Endothelial cell of umbilical vein (primary cell): Measurements from ENCODE around the gene OR1S2. TPM values are rescaled to one million over a fixed set of nuclear protein-coding genes. Genes with fewer than 3 reads are reported as not detected.

Source experiments
- BruUV-seq: library from RNA; stranded (reverse); fragments of 400-500 nt; replicated peaks from 2 replicates; lab custom pipeline; 2021; lab: Mats Ljungman, UMichigan
- CTCF ChIA-PET: fragments of 300-600, 350-600 bp; sonication (Branson Sonifier 250); formaldehyde crosslinking; loops from one replicate; lab custom pipeline; 2021; ENCODE audit warnings: antibody characterized with exemption, inconsistent platforms; lab: Charles Lee
- POLR2A ChIA-PET: fragments of 300-600, 350-600 bp; sonication (Branson Sonifier 250); formaldehyde crosslinking; loops from one replicate; lab custom pipeline; 2021; ENCODE audit warnings: antibody characterized with exemption, inconsistent platforms; lab: Charles Lee
- DNase-seq: peaks from one replicate; pipeline ENCODE4 v3.0.0-alpha.2; 2011; ENCODE audit warnings: low read depth, low spot score
- FAIRE-seq: peaks from 2 replicates; lab custom pipeline; 2011; peaks lifted over from hg19 to GRCh38; lab: Jason Lieb, UNC
- H2AFZ ChIP-seq: 2 replicates; pipeline ENCODE4 v1.6.0; 2012; ENCODE audit warnings: low read depth, low read length, control low read depth, inconsistent platforms
- H3K27ac ChIP-seq: 2 replicates; pipeline ENCODE4 v1.5.1; 2011; ENCODE audit warnings: low read depth, mild to moderate bottlenecking, control low read depth, low read length, moderate library complexity; ENCODE audit not compliant: insufficient read depth
- H3K27me3 ChIP-seq, 2 experiments: 2 replicates each; pipeline versions ENCODE4 v1.6.0 to v1.6.1; 2011; ENCODE audit warnings: low read length in 2 of 2, mixed read lengths in 1 of 2; ENCODE audit not compliant: control insufficient read depth in 2 of 2, insufficient read depth in 2 of 2
- H3K36me3 ChIP-seq, 2 experiments: 2 replicates in 1 of 2; 3 replicates in 1 of 2; pipeline ENCODE4 v1.5.1; 2011; ENCODE audit warnings: low read length in 2 of 2, mild to moderate bottlenecking in 1 of 2, moderate library complexity in 1 of 2; ENCODE audit not compliant: control insufficient read depth in 2 of 2, insufficient read depth in 2 of 2; ENCODE audit errors: extremely low read depth in 1 of 2
- H3K4me1 ChIP-seq: 3 replicates; pipeline ENCODE4 v1.5.1; 2011; ENCODE audit warnings: mild to moderate bottlenecking, low read length; ENCODE audit not compliant: control insufficient read depth, insufficient read depth; ENCODE audit errors: extremely low read depth
- H3K4me2 ChIP-seq: 2 replicates; pipeline ENCODE4 v1.6.1; 2011; ENCODE audit warnings: low read length, control low read depth, mixed read lengths; ENCODE audit not compliant: insufficient read depth
- H3K4me3 ChIP-seq, 3 experiments: fragments of 200-600 bp in 1 of 3; sonication (generic), shearing (Covaris generic) in 1 of 3; replicated peaks in 1 of 3; 2 replicates each; pipeline ENCODE4 v1.5.1; 2011 to 2016; ENCODE audit warnings: control low read depth in 3 of 3, low read length in 3 of 3, mild to moderate bottlenecking in 2 of 3, inconsistent platforms in 1 of 3, low read depth in 1 of 3, moderate library complexity in 1 of 3; ENCODE audit not compliant: insufficient read depth in 1 of 3
- H3K79me2 ChIP-seq: 2 replicates; pipeline ENCODE4 v1.6.0; 2012; ENCODE audit warnings: low read length, inconsistent platforms; ENCODE audit not compliant: control insufficient read depth, insufficient read depth
- H3K9ac ChIP-seq: replicated peaks from 2 replicates; pipeline ENCODE3; 2011; ENCODE audit warnings: low read length, control low read depth; ENCODE audit not compliant: insufficient read depth; ENCODE audit errors: extremely low read depth
- H3K9me1 ChIP-seq: replicated peaks from 3 replicates; pipeline ENCODE4 v1.6.0; 2011; ENCODE audit warnings: mild to moderate bottlenecking, low read length; ENCODE audit not compliant: control insufficient read depth, insufficient read depth; ENCODE audit errors: extremely low read depth
- H3K9me3 ChIP-seq: replicated peaks from 2 replicates; pipeline ENCODE4 v1.5.1; 2012; ENCODE audit warnings: low read length, inconsistent platforms; ENCODE audit not compliant: control insufficient read depth, insufficient read depth
- H4K20me1 ChIP-seq: replicated peaks from 2 replicates; pipeline ENCODE3; 2011; ENCODE audit warnings: mild to moderate bottlenecking, low read length; ENCODE audit not compliant: control insufficient read depth, insufficient read depth; ENCODE audit errors: extremely low read depth
- EZH2 ChIP-seq: IDR thresholded peaks from 2 replicates; pipeline ENCODE4 v1.6.1; 2012; ENCODE audit warnings: borderline replicate concordance, low read depth, mild to moderate bottlenecking, moderate library complexity, low read length, inconsistent platforms; ENCODE audit not compliant: severe bottlenecking
- FOS ChIP-seq: IDR thresholded peaks from 2 replicates; pipeline ENCODE4 v1.6.1; 2011; ENCODE audit warnings: mild to moderate bottlenecking, low read length, moderate library complexity, borderline replicate concordance; ENCODE audit not compliant: insufficient read depth
- GATA2 ChIP-seq: IDR thresholded peaks from 2 replicates; pipeline ENCODE4 v1.7.0; 2011; ENCODE audit warnings: low read depth, mild to moderate bottlenecking, moderate library complexity, mixed read lengths, low read length; ENCODE audit not compliant: insufficient read length, insufficient read depth
- JUN ChIP-seq: IDR thresholded peaks from 2 replicates; pipeline ENCODE4 v1.6.1; 2011; ENCODE audit warnings: borderline replicate concordance, low read depth; ENCODE audit not compliant: insufficient read length, insufficient read depth
- MYC ChIP-seq: IDR thresholded peaks from one replicate; pipeline ENCODE4 v1.6.1; 2011; ENCODE audit warnings: mild to moderate bottlenecking, low read depth, low read length
- POLR2A ChIP-seq: IDR thresholded peaks from 2 replicates; pipeline ENCODE4 v1.6.1; 2012; ENCODE audit warnings: low read depth, mild to moderate bottlenecking, control low read depth, low read length
- POLR2AphosphoS5 ChIP-seq: IDR thresholded peaks from 2 replicates; pipeline ENCODE4 v1.6.1; 2012; ENCODE audit warnings: low read depth, mild to moderate bottlenecking, control low read depth, low read length, moderate library complexity; ENCODE audit not compliant: insufficient read depth
- dilution Hi-C: fragments of 300-500 bp; cut with MboI; formaldehyde crosslinking; loops from one replicate; pipeline ENCODE4 v1.15.0; 2019; ENCODE audit warnings: low sequenced_read_pairs; ENCODE audit not compliant: extremely low pct_ligation_motif_present
- intact Hi-C: fragments of 100-400 bp; cut with micrococcal nuclease; formaldehyde crosslinking; loops from one replicate; pipeline ENCODE4 v1.10.0; 2022
- polyA plus RNA-seq, 4 experiments: library from polyadenylated mRNA; depleted of rRNA in 3 of 4; stranded (reverse) in 3 of 4; unstranded in 1 of 4; fragments of >200 nt; gene quantifications; 2 replicates each; pipeline versions ENCODE4 v1.2.1 to v1.2.3, GENCODE V29; 2011 to 2012; ENCODE audit warnings: missing spikeins in 1 of 4
- total RNA-seq: library from RNA; stranded (reverse); gene quantifications from 2 replicates; pipeline ENCODE4 v1.2.3, GENCODE V29; 2021
- TF ChIP-seq, protein P1 (sequence below), 2 donors: IDR thresholded peaks; 1 replicate in 1 of 2; 2 replicates in 1 of 2; pipeline ENCODE4 v1.5.1; 2011; ENCODE audit warnings: low read length in 2 of 2, mild to moderate bottlenecking in 2 of 2, moderate library complexity in 2 of 2, control low read depth in 1 of 2, inconsistent platforms in 1 of 2, low read depth in 1 of 2; ENCODE audit not compliant: insufficient read depth in 1 of 2; ENCODE audit errors: extremely low read depth in 1 of 2
- TF ChIP-seq, protein P2 (sequence below): IDR thresholded peaks from 2 replicates; pipeline ENCODE4 v1.6.1; 2011; ENCODE audit not compliant: insufficient read depth, insufficient read length

OR1S2 gene
- total and polyA plus RNA-seq, 2 donors (not counting 3 experiments of a cell fraction or from before 2014, with no cell fraction given) = not detected

DNA sequence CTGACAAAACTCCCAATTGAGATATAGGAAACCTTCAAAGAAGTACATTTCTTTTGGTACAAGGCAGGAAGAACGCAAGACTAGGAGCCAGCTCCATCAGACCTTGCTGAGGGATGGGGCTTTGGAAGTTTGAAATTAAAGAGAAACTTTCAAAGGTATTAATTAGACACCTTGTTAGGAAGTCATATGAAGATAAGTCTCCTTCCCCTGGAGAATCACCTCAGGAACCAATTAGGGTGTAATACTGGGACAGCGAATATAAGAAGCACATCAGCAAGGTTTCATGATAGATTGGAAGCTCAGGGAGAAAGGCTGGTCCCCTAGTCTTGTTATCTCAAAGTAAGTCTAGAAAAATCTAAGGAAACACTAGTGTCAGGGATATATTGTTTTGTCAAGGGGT lies 15.2 kb downstream of the OR1S2 start, which contains the start of gene OR9Q2:
Gene OR9Q2 (plus strand): TSS at position 301 of the 400 bp plus-strand sequence. CDS start 1,421 bp downstream, outside the sequence.
- no peak for FAIRE-seq

More for the DNA sequence above, 15.2 kb downstream of the OR1S2 start, which contains the start of gene OR9Q2:
- H3K9me1 ChIP-seq = no peaks in the 10 kb centered on the region
- no peak within 1 kb of the TSS for H3K27ac ChIP-seq
- H3K4me2 ChIP-seq = no peak within 1 kb of the TSS
- H3K4me1 ChIP-seq = no peaks in the 10 kb centered on the region
- H3K9ac ChIP-seq = no peak within 1 kb of the TSS
- TF ChIP-seq EZH2 (no peak), FOS (no peak), POLR2A (no peak), JUN (no peak), POLR2AphosphoS5 (no peak), MYC (no peak), GATA2 (no peak)
- TF ChIP-seq, protein P1, sequence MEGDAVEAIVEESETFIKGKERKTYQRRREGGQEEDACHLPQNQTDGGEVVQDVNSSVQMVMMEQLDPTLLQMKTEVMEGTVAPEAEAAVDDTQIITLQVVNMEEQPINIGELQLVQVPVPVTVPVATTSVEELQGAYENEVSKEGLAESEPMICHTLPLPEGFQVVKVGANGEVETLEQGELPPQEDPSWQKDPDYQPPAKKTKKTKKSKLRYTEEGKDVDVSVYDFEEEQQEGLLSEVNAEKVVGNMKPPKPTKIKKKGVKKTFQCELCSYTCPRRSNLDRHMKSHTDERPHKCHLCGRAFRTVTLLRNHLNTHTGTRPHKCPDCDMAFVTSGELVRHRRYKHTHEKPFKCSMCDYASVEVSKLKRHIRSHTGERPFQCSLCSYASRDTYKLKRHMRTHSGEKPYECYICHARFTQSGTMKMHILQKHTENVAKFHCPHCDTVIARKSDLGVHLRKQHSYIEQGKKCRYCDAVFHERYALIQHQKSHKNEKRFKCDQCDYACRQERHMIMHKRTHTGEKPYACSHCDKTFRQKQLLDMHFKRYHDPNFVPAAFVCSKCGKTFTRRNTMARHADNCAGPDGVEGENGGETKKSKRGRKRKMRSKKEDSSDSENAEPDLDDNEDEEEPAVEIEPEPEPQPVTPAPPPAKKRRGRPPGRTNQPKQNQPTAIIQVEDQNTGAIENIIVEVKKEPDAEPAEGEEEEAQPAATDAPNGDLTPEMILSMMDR (IDR thresholded peaks at IDR 0.05; ENCODE audit: extremely low read depth in 1 of 2, insufficient read depth in 1 of 2, low read depth in 1 of 2, low read length in 2 of 2) = no peak
- TF ChIP-seq, protein P2, sequence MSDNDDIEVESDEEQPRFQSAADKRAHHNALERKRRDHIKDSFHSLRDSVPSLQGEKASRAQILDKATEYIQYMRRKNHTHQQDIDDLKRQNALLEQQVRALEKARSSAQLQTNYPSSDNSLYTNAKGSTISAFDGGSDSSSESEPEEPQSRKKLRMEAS = no peak
- H3K27me3 ChIP-seq = no peaks in the 10 kb centered on the region
- intact Hi-C loops (no loop called here), dilution Hi-C loops (no loop called here)
- ChIA-PET CTCF (no interaction called here), POLR2A (no interaction called here)
- H3K4me3 ChIP-seq = no peak within 1 kb of the TSS
- no peaks in the 10 kb centered on the region for H3K79me2 ChIP-seq
- DNase-seq = no peak
- no peaks in the 10 kb centered on the region for H3K9me3 ChIP-seq
- H2AFZ ChIP-seq = no peak within 1 kb of the TSS
- no peaks in the 10 kb centered on the region for H4K20me1 ChIP-seq
- no TSS peak for BruUV-seq
- no peaks in the 10 kb centered on the region for H3K36me3 ChIP-seq
